HEK293 (cell line): ENCODE measurements around the gene DACT2.

Experiments used
- CTCF ChIA-PET: fragments of 350-600 bp; formaldehyde crosslinking; extraction: SDS; loops from one replicate; lab custom pipeline; 2021; ENCODE audit warnings: antibody characterized with exemption; lab: Yijun Ruan, JAX
- POLR2A ChIA-PET: fragments of 300-600 bp; formaldehyde crosslinking; extraction: SDS; loops from one replicate; lab custom pipeline; 2020; ENCODE audit warnings: antibody characterized with exemption, inconsistent platforms; lab: Yijun Ruan, JAX
- H3K27ac ChIP-seq: fragments of 200-500 bp; sonication (Bioruptor generic); 2 replicates; pipeline ENCODE4 v1.5.1; 2014; ENCODE audit warnings: low read depth, low read length, control low read depth, inconsistent platforms; ENCODE audit errors: extremely low read depth
- H3K36me3 ChIP-seq, 2 experiments: fragments of 200-500 bp in 1 of 2; sonication (Bioruptor generic) in 1 of 2; 1 replicate in 1 of 2; 2 replicates in 1 of 2; pipeline ENCODE4 v1.5.1; 2014 to 2017; ENCODE audit warnings: inconsistent platforms in 2 of 2, low read length in 2 of 2; ENCODE audit not compliant: control insufficient read depth in 2 of 2, insufficient read depth in 1 of 2
- H3K4me1 ChIP-seq: fragments of 200-500 bp; sonication (Bioruptor generic); 2 replicates; pipeline ENCODE4 v1.5.1; 2014; ENCODE audit warnings: mild to moderate bottlenecking, low read length, inconsistent platforms; ENCODE audit not compliant: control insufficient read depth, insufficient read depth
- H3K4me3 ChIP-seq: 2 replicates; pipeline ENCODE4 v1.5.1; 2011; ENCODE audit warnings: low read depth, mild to moderate bottlenecking, control low read depth, low read length, moderate library complexity
- H3K9me3 ChIP-seq: fragments of 200-500 bp; sonication (Bioruptor generic); 2 replicates; pipeline ENCODE4 v1.5.1; 2014; ENCODE audit warnings: low read depth, low read length, inconsistent platforms; ENCODE audit not compliant: control insufficient read depth, insufficient read depth
- FEZF1 ChIP-seq: fragments of 450-650 bp; formaldehyde crosslinking; IDR thresholded peaks from 2 replicates; pipeline ENCODE4 v1.5.1; 2016; ENCODE audit warnings: missing biosample characterization, missing genetic modification characterization
- SCRT1 ChIP-seq: fragments of 450-650 bp; formaldehyde crosslinking; IDR thresholded peaks from 2 replicates; pipeline ENCODE4 v1.5.1; 2016; ENCODE audit warnings: missing biosample characterization, missing genetic modification characterization, borderline replicate concordance
- WT1 ChIP-seq: fragments of 450-650 bp; formaldehyde crosslinking; IDR thresholded peaks from 2 replicates; pipeline ENCODE4 v1.5.1; 2016; ENCODE audit warnings: missing biosample characterization, missing genetic modification characterization
- ZBTB20 ChIP-seq: fragments of 450-650 bp; formaldehyde crosslinking; IDR thresholded peaks from 2 replicates; pipeline ENCODE4 v1.5.1; 2016; ENCODE audit warnings: missing biosample characterization, missing genetic modification characterization
- ZBTB44 ChIP-seq: fragments of 450-650 bp; IDR thresholded peaks from 2 replicates; pipeline ENCODE4 v1.5.1; 2018; ENCODE audit warnings: missing biosample characterization, mild to moderate bottlenecking, missing genetic modification characterization
- ZFHX2 ChIP-seq: fragments of 450-650 bp; formaldehyde crosslinking; conservative IDR thresholded peaks from 2 replicates; pipeline ENCODE4 v1.5.1; 2016; ENCODE audit warnings: missing biosample characterization, missing genetic modification characterization
- ZNF121 ChIP-seq: fragments of 450-650 bp; formaldehyde crosslinking; IDR thresholded peaks from 2 replicates; pipeline ENCODE4 v1.5.1; 2016; ENCODE audit warnings: missing biosample characterization, missing genetic modification characterization
- ZNF214 ChIP-seq: fragments of 450-650 bp; formaldehyde crosslinking; IDR thresholded peaks from 2 replicates; pipeline ENCODE4 v1.5.1; 2017; ENCODE audit warnings: missing biosample characterization, mild to moderate bottlenecking, missing genetic modification characterization, borderline replicate concordance
- ZNF266 ChIP-seq: fragments of 450-650 bp; formaldehyde crosslinking; IDR thresholded peaks from 2 replicates; pipeline ENCODE4 v1.5.1; 2016; ENCODE audit warnings: missing biosample characterization, missing genetic modification characterization, low read depth
- ZNF274 ChIP-seq, 2 experiments: fragments of 200-500 bp in 1 of 2; fragments of 450-650 bp in 1 of 2; sonication (Bioruptor generic) in 1 of 2; formaldehyde crosslinking in 1 of 2; IDR thresholded peaks; 2 replicates each; pipeline versions ENCODE4 v1.5.1 to v1.6.1; 2014 to 2016; ENCODE audit warnings: borderline replicate concordance in 1 of 2, inconsistent platforms in 1 of 2, low read length in 1 of 2, missing biosample characterization in 1 of 2, missing genetic modification characterization in 1 of 2
- ZNF302 ChIP-seq: fragments of 450-650 bp; formaldehyde crosslinking; IDR thresholded peaks from 2 replicates; pipeline ENCODE4 v1.5.1; 2016; ENCODE audit warnings: missing biosample characterization, missing genetic modification characterization, low read depth
- ZNF311 ChIP-seq: fragments of 450-650 bp; formaldehyde crosslinking; IDR thresholded peaks from 2 replicates; pipeline ENCODE4 v1.5.1; 2017; ENCODE audit warnings: missing biosample characterization, missing genetic modification characterization, borderline replicate concordance
- ZNF571 ChIP-seq: fragments of 450-650 bp; formaldehyde crosslinking; IDR thresholded peaks from 2 replicates; pipeline ENCODE4 v1.5.0; 2017; ENCODE audit warnings: missing biosample characterization, missing genetic modification characterization
- ZNF585B ChIP-seq: fragments of 450-650 bp; formaldehyde crosslinking; IDR thresholded peaks from 2 replicates; pipeline ENCODE4 v1.5.1; 2016; ENCODE audit warnings: missing biosample characterization, missing genetic modification characterization
- ZNF600 ChIP-seq: fragments of 450-650 bp; formaldehyde crosslinking; IDR thresholded peaks from 2 replicates; pipeline ENCODE4 v1.5.1; 2016; ENCODE audit warnings: missing biosample characterization, missing genetic modification characterization
- ZNF621 ChIP-seq: fragments of 450-650 bp; formaldehyde crosslinking; IDR thresholded peaks from 2 replicates; pipeline ENCODE4 v1.5.1; 2017; ENCODE audit warnings: missing biosample characterization, missing genetic modification characterization
- ZNF626 ChIP-seq: fragments of 450-650 bp; sonication (Bioruptor Pico); formaldehyde crosslinking; IDR thresholded peaks from 2 replicates; pipeline ENCODE4 v1.5.1; 2018; ENCODE audit warnings: missing biosample characterization, missing genetic modification characterization, inconsistent platforms
- ZNF639 ChIP-seq: fragments of 450-650 bp; formaldehyde crosslinking; IDR thresholded peaks from 2 replicates; pipeline ENCODE4 v1.5.1; 2016; ENCODE audit warnings: missing biosample characterization, missing genetic modification characterization
- ZNF704 ChIP-seq: fragments of 450-650 bp; formaldehyde crosslinking; IDR thresholded peaks from 2 replicates; pipeline ENCODE4 v1.5.1; 2016; ENCODE audit warnings: missing biosample characterization, missing genetic modification characterization
- ZNF707 ChIP-seq: fragments of 450-650 bp; formaldehyde crosslinking; IDR thresholded peaks from 2 replicates; pipeline ENCODE4 v1.5.1; 2016; ENCODE audit warnings: missing biosample characterization, missing genetic modification characterization
- ZNF791 ChIP-seq: fragments of 450-650 bp; formaldehyde crosslinking; IDR thresholded peaks from 2 replicates; pipeline ENCODE4 v1.5.1; 2016; ENCODE audit warnings: missing biosample characterization, missing genetic modification characterization
- ZSCAN18 ChIP-seq: fragments of 450-650 bp; formaldehyde crosslinking; IDR thresholded peaks from 2 replicates; pipeline ENCODE4 v1.5.1; 2016; ENCODE audit warnings: missing biosample characterization, missing genetic modification characterization
- TF ChIP-seq, protein P1 (sequence below): fragments of 450-650 bp; formaldehyde crosslinking; IDR thresholded peaks from 2 replicates; pipeline ENCODE4 v1.5.1; 2017; ENCODE audit warnings: missing biosample characterization, missing genetic modification characterization

The DACT2 gene

GRCh38 chr6:168315596-168315995, 4.0 kb downstream of the DACT2 start:
- Histone ChIP-seq H3K4me1 (no peaks in the 10 kb centered on the region), H3K27ac (no peak overlapping the region), H3K9me3 (no peaks in the 10 kb centered on the region), H3K4me3 (no peak overlapping the region), H3K36me3 (no peaks in the 10 kb centered on the region)
- ChIA-PET CTCF (no interaction called here), POLR2A (no interaction called here)
- TF ChIP-seq ZSCAN18 (no peak), WT1 (tag by site-specific recombination) (no peak), ZNF600 (no peak), SCRT1 (tag by site-specific recombination) (no peak), FEZF1 (no peak), ZNF302 (tag by site-specific recombination) (no peak), ZNF791 (tag by site-specific recombination) (no peak), ZNF639 (tag by site-specific recombination) (no peak)
- TF ChIP-seq, protein P1, sequence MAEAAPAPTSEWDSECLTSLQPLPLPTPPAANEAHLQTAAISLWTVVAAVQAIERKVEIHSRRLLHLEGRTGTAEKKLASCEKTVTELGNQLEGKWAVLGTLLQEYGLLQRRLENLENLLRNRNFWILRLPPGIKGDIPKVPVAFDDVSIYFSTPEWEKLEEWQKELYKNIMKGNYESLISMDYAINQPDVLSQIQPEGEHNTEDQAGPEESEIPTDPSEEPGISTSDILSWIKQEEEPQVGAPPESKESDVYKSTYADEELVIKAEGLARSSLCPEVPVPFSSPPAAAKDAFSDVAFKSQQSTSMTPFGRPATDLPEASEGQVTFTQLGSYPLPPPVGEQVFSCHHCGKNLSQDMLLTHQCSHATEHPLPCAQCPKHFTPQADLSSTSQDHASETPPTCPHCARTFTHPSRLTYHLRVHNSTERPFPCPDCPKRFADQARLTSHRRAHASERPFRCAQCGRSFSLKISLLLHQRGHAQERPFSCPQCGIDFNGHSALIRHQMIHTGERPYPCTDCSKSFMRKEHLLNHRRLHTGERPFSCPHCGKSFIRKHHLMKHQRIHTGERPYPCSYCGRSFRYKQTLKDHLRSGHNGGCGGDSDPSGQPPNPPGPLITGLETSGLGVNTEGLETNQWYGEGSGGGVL: no peak

DNA sequence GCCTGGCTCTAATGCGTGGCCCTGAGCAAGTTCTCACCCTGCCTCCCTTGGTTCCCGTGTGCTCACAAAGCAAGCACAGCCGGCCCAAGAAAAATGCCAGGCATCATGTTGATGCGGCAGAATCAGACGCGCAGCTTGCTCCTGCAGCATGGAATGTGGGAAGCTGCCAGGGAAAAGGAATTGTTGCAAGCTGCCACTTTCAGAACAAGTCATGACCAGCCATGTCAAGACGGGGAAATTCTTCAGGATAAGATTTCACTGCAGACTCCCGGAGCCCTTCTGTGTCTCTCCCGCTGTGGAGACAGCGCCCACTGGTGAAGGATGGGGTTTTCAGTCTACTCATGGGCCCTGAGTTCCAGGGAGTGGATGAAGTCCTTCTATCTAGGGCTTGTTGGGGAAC, 4.6 kb downstream of the DACT2 start:
- POLR2A ChIA-PET: no interaction called here
- Histone ChIP-seq H3K4me1 (no peaks in the 10 kb centered on the region), H3K9me3 (no peaks in the 10 kb centered on the region), H3K27ac (no peak overlapping the region), H3K4me3 (no peak overlapping the region), H3K36me3 (no peaks in the 10 kb centered on the region)
- TF ChIP-seq ZBTB20 (tag by site-specific recombination) (peak; percentile 81), ZNF707 (tag by site-specific recombination) (no peak), ZBTB44 (peak; percentile 35; the same call in 1 of the 2 replicates)
- CTCF ChIA-PET: interaction anchor here (0.6 kb wide), 1 partner anchor 157 kb away, joined by 5 read pairs; no protein-coding TSS in a partner anchor

DNA sequence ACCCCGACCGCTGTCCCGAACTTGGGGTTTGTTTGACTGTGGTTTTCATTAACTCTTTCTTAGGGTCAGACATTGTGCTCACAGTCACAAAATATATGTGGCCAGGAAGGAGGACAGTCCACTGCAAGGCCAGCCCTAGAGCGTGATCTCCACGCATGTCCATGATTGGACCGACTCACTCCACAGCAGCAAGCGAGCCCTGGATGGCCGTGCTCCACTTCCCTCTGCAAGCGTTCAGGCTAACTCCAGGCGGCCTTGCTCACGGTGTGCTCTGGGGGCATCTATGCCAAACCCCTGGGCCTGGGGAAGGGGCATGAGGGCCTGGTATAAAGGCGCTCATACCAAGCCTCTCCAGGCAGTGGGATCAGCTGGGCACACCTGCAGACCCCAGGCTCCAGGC, 5.6 kb downstream of the DACT2 start:
- POLR2A ChIA-PET: no interaction called here
- Histone ChIP-seq H3K4me3 (no peak overlapping the region), H3K9me3 (no peaks in the 10 kb centered on the region), H3K4me1 (no peaks in the 10 kb centered on the region), H3K36me3 (no peaks in the 10 kb centered on the region), H3K27ac (no peak overlapping the region)
- CTCF ChIA-PET: interaction anchor here (0.7 kb wide), 1 partner anchor 38 kb away, joined by 3 read pairs; no protein-coding TSS in a partner anchor
- TF ChIP-seq ZNF266 (no peak), ZNF704 (tag by site-specific recombination) (no peak), ZNF214 (tag by site-specific recombination) (no peak), ZNF571 (tag by site-specific recombination) (no peak), ZNF585B (no peak), ZNF621 (tag by site-specific recombination) (no peak), ZFHX2 (tag by site-specific recombination) (no peak), ZNF121 (tag by site-specific recombination) (no peak), WT1 (tag by site-specific recombination) (no peak), ZNF626 (no peak), ZNF274 (IDR thresholded peaks at IDR 0.05; ENCODE audit: low read length) (no peak), ZNF274 (tag by site-specific recombination; IDR thresholded peaks at IDR 0.05; ENCODE audit: borderline replicate concordance) (no peak), ZNF311 (tag by site-specific recombination) (no peak), ZBTB44 (no peak)
